Mammary epithelial cell (primary cell): Measurements from ENCODE around the gene C4orf50.

Experiments used
- EZH2 ChIP-seq: IDR thresholded peaks from 2 replicates; pipeline ENCODE4 v1.6.1; 2012; ENCODE audit warnings: low read length, inconsistent platforms, borderline replicate concordance
- TF ChIP-seq, protein P1 (sequence below), 2 donors: IDR thresholded peaks in 1 of 2; conservative IDR thresholded peaks in 1 of 2; 2 replicates each; pipeline ENCODE4 v1.5.1; 2011 to 2012; ENCODE audit warnings: inconsistent platforms in 2 of 2, low read length in 2 of 2, mild to moderate bottlenecking in 2 of 2, control low read depth in 1 of 2, low read depth in 1 of 2; ENCODE audit not compliant: insufficient read depth in 1 of 2; ENCODE audit errors: extremely low read depth in 1 of 2

DNA sequence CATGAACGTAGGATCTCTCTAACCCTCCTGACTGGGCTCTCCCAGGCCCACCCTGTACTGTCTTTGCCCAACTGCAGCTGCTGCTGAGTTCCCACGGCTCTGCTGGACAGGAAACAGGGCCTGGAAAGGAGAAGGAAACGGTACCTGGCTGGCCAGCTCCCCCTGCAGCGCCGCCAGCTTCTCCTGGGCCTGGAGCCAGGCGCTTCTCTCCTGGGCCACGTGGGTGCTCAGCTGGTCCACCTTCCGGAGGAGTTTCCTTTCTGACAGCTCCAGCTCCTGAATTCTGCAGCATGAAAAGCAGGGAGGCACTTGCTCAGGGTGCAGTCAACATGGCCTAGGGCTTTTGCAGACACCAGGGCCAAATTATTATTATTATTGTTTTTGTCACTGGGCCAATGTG is 6.5 kb downstream of the C4orf50 start:
- TF ChIP-seq, protein P1, sequence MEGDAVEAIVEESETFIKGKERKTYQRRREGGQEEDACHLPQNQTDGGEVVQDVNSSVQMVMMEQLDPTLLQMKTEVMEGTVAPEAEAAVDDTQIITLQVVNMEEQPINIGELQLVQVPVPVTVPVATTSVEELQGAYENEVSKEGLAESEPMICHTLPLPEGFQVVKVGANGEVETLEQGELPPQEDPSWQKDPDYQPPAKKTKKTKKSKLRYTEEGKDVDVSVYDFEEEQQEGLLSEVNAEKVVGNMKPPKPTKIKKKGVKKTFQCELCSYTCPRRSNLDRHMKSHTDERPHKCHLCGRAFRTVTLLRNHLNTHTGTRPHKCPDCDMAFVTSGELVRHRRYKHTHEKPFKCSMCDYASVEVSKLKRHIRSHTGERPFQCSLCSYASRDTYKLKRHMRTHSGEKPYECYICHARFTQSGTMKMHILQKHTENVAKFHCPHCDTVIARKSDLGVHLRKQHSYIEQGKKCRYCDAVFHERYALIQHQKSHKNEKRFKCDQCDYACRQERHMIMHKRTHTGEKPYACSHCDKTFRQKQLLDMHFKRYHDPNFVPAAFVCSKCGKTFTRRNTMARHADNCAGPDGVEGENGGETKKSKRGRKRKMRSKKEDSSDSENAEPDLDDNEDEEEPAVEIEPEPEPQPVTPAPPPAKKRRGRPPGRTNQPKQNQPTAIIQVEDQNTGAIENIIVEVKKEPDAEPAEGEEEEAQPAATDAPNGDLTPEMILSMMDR (conservative IDR thresholded peaks at IDR 0.05 in 1 of 2, IDR thresholded peaks at IDR 0.05 in 1 of 2; ENCODE audit: extremely low read depth in 1 of 2, insufficient read depth in 1 of 2, low read depth in 1 of 2, low read length in 2 of 2): no peak
- TF ChIP-seq EZH2: no peak
